ENCODE measurements around the gene PRR19.

- TF ChIP-seq ZNF274 (IDR thresholded peaks at IDR 0.05; ENCODE audit: low read depth, low read length), result no peak
- TF ChIP-seq SUZ12 (IDR thresholded peaks at IDR 0.05; ENCODE audit: extremely low read depth, insufficient read depth, insufficient read length), result no peak
- no peak for TF ChIP-seq YY1 (IDR thresholded peaks at IDR 0.05; ENCODE audit: insufficient read depth, insufficient read length)
Measured at GRCh38 chr19:42293948-42294347, 8.0 kb upstream of the PRR19 start.
